ENCODE data around the gene PAPPA2.
"Not testable (repeated sequence)": the region's sequence is repeated elsewhere in the genome, so short reads cannot be mapped to it uniquely, and the experiment has no call there.

- TF ChIP-seq CTCF (IDR thresholded peaks at IDR 0.05; ENCODE audit: low read length); EZH2 (optimal IDR thresholded peaks at IDR 0.05; ENCODE audit: low read depth, low read length); EZH2phosphoT487 (IDR thresholded peaks at IDR 0.05; ENCODE audit: low read length): not testable (repeated sequence)
These were observed 171.8 kb downstream of the PAPPA2 start for GRCh38 chr1:176634733-176635132.

Measured in MM.1S (cell line).